K562 (cell line): ENCODE data around the gene ATP6V1F. TPM values are rescaled to one million over a fixed set of nuclear protein-coding genes. Genes with fewer than 3 reads are reported as not detected.

Source experiments
- ARHGAP35 ChIP-seq: fragments of 450-650 bp; IDR thresholded peaks from 2 replicates; pipeline ENCODE4 v1.6.1; 2018; ENCODE audit not compliant: partially characterized antibody
- ETS2 ChIP-seq: IDR thresholded peaks from 2 replicates; pipeline ENCODE4 v1.6.1; 2016; ENCODE audit warnings: borderline replicate concordance, missing genetic modification characterization, mild to moderate bottlenecking, moderate library complexity, missing compliant biosample characterization; ENCODE audit not compliant: poor library complexity, severe bottlenecking
- HMGN3 ChIP-seq: IDR thresholded peaks from 2 replicates; pipeline ENCODE4 v1.6.1; 2011; ENCODE audit warnings: borderline replicate concordance, low read depth, mild to moderate bottlenecking, mixed read lengths, low read length; ENCODE audit not compliant: insufficient read length; ENCODE audit errors: extremely low read depth
- JUN ChIP-seq, 2 experiments: sonication (generic) in 1 of 2; formaldehyde crosslinking in 1 of 2; IDR thresholded peaks; 2 replicates each; pipeline versions ENCODE4 v1.6.1 to v1.8.0; 2012 to 2022; ENCODE audit warnings: borderline replicate concordance in 2 of 2, mild to moderate bottlenecking in 2 of 2, improper control_type of control experiment in 1 of 2, low read depth in 1 of 2, low read length in 1 of 2, missing genetic modification reagents in 1 of 2
- JUNB ChIP-seq: fragments of 450-650 bp; formaldehyde crosslinking; conservative IDR thresholded peaks from 2 replicates; pipeline ENCODE4 v1.4.0; 2020; ENCODE audit warnings: mild to moderate bottlenecking
- KAT7 ChIP-seq: sonication (generic); formaldehyde crosslinking; IDR thresholded peaks from 2 replicates; pipeline ENCODE4 v1.8.0; 2022; ENCODE audit warnings: missing genetic modification reagents, mild to moderate bottlenecking, borderline replicate concordance
- RBBP5 ChIP-seq: fragments of 200-600 bp; sonication (generic); IDR thresholded peaks from 2 replicates; pipeline ENCODE4 v1.6.1; 2012; ENCODE audit warnings: borderline replicate concordance, mild to moderate bottlenecking, low read length, control low read depth, inconsistent platforms; ENCODE audit not compliant: insufficient read depth, poor library complexity, severe bottlenecking
- TAL1 ChIP-seq: fragments of 450-650 bp; IDR thresholded peaks from 2 replicates; pipeline ENCODE4 v1.6.1; 2016; ENCODE audit warnings: mild to moderate bottlenecking
- ZBTB43 ChIP-seq: sonication (generic); formaldehyde crosslinking; IDR thresholded peaks from 2 replicates; pipeline ENCODE4 v1.8.0; 2023; ENCODE audit warnings: mild to moderate bottlenecking, missing genetic modification reagents
- ZKSCAN8 ChIP-seq: fragments of 200-800 bp; sonication (Bioruptor generic); IDR thresholded peaks from 2 replicates; pipeline ENCODE4 v1.6.1; 2016; ENCODE audit warnings: missing genetic modification characterization, missing compliant biosample characterization
- ZNF217 ChIP-seq: sonication (generic); formaldehyde crosslinking; IDR thresholded peaks from 2 replicates; pipeline ENCODE4 v1.8.0; 2022; ENCODE audit warnings: mild to moderate bottlenecking, missing genetic modification reagents
- ZNF282 ChIP-seq: sonication (generic); formaldehyde crosslinking; IDR thresholded peaks from 2 replicates; pipeline ENCODE4 v1.8.1; 2023; ENCODE audit warnings: missing genetic modification reagents
- polyA plus RNA-seq, 8 experiments: library from polyadenylated mRNA; depleted of rRNA in 4 of 8; stranded (reverse) in 5 of 8; unstranded in 3 of 8; fragments of >200 nt; fragmentation: Nextera tagmentation in 2 of 8; fragmentation: Illumina TruSeq in 1 of 8; extraction: Ambion mirVana in 2 of 8; extraction: Trizol in 1 of 8; gene quantifications; 2 replicates each; pipeline versions ENCODE4 v1.2.1 to v1.2.3, GENCODE V29; 2011 to 2014; ENCODE audit warnings: inconsistent platforms in 1 of 8, missing spikeins in 1 of 8
- total RNA-seq, 7 experiments: library from RNA; depleted of rRNA in 6 of 7; stranded (reverse); fragments of >200 nt in 6 of 7; fragmentation: Illumina TruSeq in 2 of 7; extraction: Trizol in 2 of 7; gene quantifications; 2 replicates each; pipeline versions ENCODE4 v1.2.1 to v1.2.3, GENCODE V29; 2011 to 2021; ENCODE audit warnings: low replicate concordance in 1 of 7
- TF ChIP-seq, protein P1 (sequence below): fragments of 450-650 bp; IDR thresholded peaks from 2 replicates; pipeline ENCODE4 v1.6.1; 2016; ENCODE audit warnings: low read depth
- TF ChIP-seq, protein P2 (sequence below), 3 experiments: IDR thresholded peaks in 2 of 3; conservative IDR thresholded peaks in 1 of 3; 2 replicates each; pipeline ENCODE4 v1.5.1; 2011 to 2012; ENCODE audit warnings: low read length in 3 of 3, mild to moderate bottlenecking in 3 of 3, control low read depth in 2 of 3, improper control_type of control experiment in 1 of 3, inconsistent platforms in 1 of 3, low read depth in 1 of 3, mixed read lengths in 1 of 3, moderate library complexity in 1 of 3; ENCODE audit not compliant: insufficient read depth in 2 of 3

The ATP6V1F gene
- total and polyA plus RNA-seq, 9 of the 15 experiments (the other 6 are each of a cell fraction or from before 2014, with no cell fraction given) = 206 to 1,123 (median 542) TPM

- TF ChIP-seq, protein P1, sequence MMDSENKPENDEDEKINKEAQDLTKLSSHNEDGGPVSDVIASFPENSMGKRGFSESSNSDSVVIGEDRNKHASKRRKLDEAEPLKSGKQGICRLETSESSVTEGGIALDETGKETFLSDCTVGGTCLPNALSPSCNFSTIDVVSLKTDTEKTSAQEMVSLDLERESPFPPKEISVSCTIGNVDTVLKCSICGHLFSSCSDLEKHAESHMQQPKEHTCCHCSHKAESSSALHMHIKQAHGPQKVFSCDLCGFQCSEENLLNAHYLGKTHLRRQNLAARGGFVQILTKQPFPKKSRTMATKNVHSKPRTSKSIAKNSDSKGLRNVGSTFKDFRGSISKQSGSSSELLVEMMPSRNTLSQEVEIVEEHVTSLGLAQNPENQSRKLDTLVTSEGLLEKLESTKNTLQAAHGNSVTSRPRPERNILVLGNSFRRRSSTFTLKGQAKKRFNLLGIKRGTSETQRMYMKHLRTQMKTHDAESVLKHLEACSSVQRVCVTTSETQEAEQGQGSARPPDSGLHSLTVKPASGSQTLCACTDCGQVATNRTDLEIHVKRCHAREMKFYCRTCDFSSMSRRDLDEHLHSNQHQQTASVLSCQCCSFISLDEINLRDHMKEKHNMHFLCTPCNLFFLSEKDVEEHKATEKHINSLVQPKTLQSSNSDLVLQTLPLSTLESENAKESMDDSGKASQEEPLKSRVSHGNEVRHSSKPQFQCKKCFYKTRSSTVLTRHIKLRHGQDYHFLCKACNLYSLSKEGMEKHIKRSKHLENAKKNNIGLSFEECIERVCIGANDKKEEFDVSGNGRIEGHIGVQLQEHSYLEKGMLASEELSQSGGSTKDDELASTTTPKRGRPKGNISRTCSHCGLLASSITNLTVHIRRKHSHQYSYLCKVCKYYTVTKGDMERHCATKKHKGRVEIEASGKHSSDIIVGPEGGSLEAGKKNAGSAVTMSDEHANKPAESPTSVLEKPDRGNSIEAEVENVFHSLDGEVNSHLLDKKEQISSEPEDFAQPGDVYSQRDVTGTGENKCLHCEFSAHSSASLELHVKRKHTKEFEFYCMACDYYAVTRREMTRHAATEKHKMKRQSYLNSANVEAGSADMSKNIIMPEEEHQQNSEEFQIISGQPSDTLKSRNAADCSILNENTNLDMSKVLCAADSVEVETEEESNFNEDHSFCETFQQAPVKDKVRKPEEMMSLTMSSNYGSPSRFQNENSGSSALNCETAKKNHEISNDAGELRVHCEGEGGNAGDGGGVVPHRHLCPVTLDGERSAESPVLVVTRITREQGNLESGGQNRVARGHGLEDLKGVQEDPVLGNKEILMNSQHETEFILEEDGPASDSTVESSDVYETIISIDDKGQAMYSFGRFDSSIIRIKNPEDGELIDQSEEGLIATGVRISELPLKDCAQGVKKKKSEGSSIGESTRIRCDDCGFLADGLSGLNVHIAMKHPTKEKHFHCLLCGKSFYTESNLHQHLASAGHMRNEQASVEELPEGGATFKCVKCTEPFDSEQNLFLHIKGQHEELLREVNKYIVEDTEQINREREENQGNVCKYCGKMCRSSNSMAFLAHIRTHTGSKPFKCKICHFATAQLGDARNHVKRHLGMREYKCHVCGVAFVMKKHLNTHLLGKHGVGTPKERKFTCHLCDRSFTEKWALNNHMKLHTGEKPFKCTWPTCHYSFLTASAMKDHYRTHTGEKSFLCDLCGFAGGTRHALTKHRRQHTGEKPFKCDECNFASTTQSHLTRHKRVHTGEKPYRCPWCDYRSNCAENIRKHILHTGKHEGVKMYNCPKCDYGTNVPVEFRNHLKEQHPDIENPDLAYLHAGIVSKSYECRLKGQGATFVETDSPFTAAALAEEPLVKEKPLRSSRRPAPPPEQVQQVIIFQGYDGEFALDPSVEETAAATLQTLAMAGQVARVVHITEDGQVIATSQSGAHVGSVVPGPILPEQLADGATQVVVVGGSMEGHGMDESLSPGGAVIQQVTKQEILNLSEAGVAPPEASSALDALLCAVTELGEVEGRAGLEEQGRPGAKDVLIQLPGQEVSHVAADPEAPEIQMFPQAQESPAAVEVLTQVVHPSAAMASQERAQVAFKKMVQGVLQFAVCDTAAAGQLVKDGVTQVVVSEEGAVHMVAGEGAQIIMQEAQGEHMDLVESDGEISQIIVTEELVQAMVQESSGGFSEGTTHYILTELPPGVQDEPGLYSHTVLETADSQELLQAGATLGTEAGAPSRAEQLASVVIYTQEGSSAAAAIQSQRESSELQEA = no peak
- no peak for TF ChIP-seq ZKSCAN8 (CRISPR knock-in tag)
- no peak for TF ChIP-seq ZNF282 (CRISPR knock-in tag)
- 0 out of 2 replicates have a peak, but pooled peaks have one; percentile 12 for TF ChIP-seq TAL1
- TF ChIP-seq HMGN3 = peak; percentile 49
- TF ChIP-seq, protein P2, sequence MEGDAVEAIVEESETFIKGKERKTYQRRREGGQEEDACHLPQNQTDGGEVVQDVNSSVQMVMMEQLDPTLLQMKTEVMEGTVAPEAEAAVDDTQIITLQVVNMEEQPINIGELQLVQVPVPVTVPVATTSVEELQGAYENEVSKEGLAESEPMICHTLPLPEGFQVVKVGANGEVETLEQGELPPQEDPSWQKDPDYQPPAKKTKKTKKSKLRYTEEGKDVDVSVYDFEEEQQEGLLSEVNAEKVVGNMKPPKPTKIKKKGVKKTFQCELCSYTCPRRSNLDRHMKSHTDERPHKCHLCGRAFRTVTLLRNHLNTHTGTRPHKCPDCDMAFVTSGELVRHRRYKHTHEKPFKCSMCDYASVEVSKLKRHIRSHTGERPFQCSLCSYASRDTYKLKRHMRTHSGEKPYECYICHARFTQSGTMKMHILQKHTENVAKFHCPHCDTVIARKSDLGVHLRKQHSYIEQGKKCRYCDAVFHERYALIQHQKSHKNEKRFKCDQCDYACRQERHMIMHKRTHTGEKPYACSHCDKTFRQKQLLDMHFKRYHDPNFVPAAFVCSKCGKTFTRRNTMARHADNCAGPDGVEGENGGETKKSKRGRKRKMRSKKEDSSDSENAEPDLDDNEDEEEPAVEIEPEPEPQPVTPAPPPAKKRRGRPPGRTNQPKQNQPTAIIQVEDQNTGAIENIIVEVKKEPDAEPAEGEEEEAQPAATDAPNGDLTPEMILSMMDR (IDR thresholded peaks at IDR 0.05 in 2 of 3, conservative IDR thresholded peaks at IDR 0.05 in 1 of 3; ENCODE audit: insufficient read depth in 2 of 3, low read depth in 1 of 3, low read length in 3 of 3) = peak; percentile 97 to 99 (median 97)
- no peak for TF ChIP-seq ZNF217 (CRISPR knock-in tag)
- TF ChIP-seq RBBP5 = no peak
- TF ChIP-seq ETS2 (tag) = no peak
- no peak for TF ChIP-seq JUNB (CRISPR knock-in tag)
- TF ChIP-seq ZBTB43 (CRISPR knock-in tag) = no peak
- TF ChIP-seq ARHGAP35 = no peak
- no peak for TF ChIP-seq KAT7 (CRISPR knock-in tag)
- peak; percentile 64; the same call in 1 of the 2 replicates for TF ChIP-seq JUN (IDR thresholded peaks at IDR 0.05; ENCODE audit: borderline replicate concordance, low read depth, low read length)
- TF ChIP-seq JUN (CRISPR knock-in tag; IDR thresholded peaks at IDR 0.05; ENCODE audit: borderline replicate concordance) = no peak
These were observed 21.2 kb downstream of the ATP6V1F start (continued) for GRCh38 chr7:128883622-128884448.
